H7 (cell line): ENCODE measurements around the gene ENTHD1. TPM values are rescaled to one million over a fixed set of nuclear protein-coding genes. Genes with fewer than 3 reads are reported as not detected.
"Not testable (repeated sequence)": the region's sequence is repeated elsewhere in the genome, so short reads cannot be mapped to it uniquely, and the experiment has no call there.

Experiments used
- DNase-seq: peaks from one replicate; pipeline ENCODE4 v3.0.0; 2012
- H3K27me3 ChIP-seq: 2 replicates; pipeline ENCODE4 v1.6.0; 2011; ENCODE audit warnings: mild to moderate bottlenecking, low read length; ENCODE audit not compliant: control insufficient read depth, insufficient read depth
- H3K36me3 ChIP-seq: replicated peaks from 2 replicates; pipeline ENCODE4 v1.5.1; 2011; ENCODE audit warnings: low read length; ENCODE audit not compliant: control insufficient read depth, insufficient read depth
- H3K4me3 ChIP-seq: 2 replicates; pipeline ENCODE4 v1.5.1; 2011; ENCODE audit warnings: low read depth, mild to moderate bottlenecking, control low read depth, low read length, moderate library complexity; ENCODE audit not compliant: insufficient read depth
- total RNA-seq: library from RNA; depleted of rRNA; stranded (reverse); fragments of >200 nt; shearing (Covaris generic); gene quantifications from 2 replicates; pipeline ENCODE4 v1.2.3, GENCODE V29; 2014

Gene ENTHD1
- total RNA-seq, 1 experiment from 2014 or later = not detected

- Histone ChIP-seq H3K4me3 (no peak overlapping the region), H3K27me3 (no peaks in the 10 kb centered on the region), H3K36me3 (no peaks in the 10 kb centered on the region)
- DNase-seq = no peak
Measured at GRCh38 chr22:39868741-39869140, 24.8 kb downstream of the ENTHD1 start.

GRCh38 chr22:39859903-39860588, 33.5 kb downstream of the ENTHD1 start:
- Histone ChIP-seq H3K4me3 (no peak overlapping the region), H3K27me3 (no peaks in the 10 kb centered on the region)
- DNase-seq = no peak

GRCh38 chr22:39856588-39856987, 37.0 kb downstream of the ENTHD1 start:
- no peak for DNase-seq
- Histone ChIP-seq H3K27me3 (no peaks in the 10 kb centered on the region), H3K4me3 (no peak overlapping the region), H3K36me3 (no peaks in the 10 kb centered on the region)

More at GRCh38 chr22:39859903-39860588, 33.5 kb downstream of the ENTHD1 start:
- no peaks in the 10 kb centered on the region for H3K36me3 ChIP-seq

GRCh38 chr22:39852799-39853198, 40.8 kb downstream of the ENTHD1 start:
- DNase-seq = no peak
- H3K27me3 ChIP-seq = no peaks in the 10 kb centered on the region
- no peak overlapping the region for H3K4me3 ChIP-seq
- H3K36me3 ChIP-seq = no peaks in the 10 kb centered on the region

- Histone ChIP-seq H3K36me3 (no peaks in the 10 kb centered on the region), H3K4me3 (no peak overlapping the region), H3K27me3 (no peaks in the 10 kb centered on the region)
- DNase-seq = no peak
Measured at GRCh38 chr22:39851606-39852315, 41.8 kb downstream of the ENTHD1 start.

- Histone ChIP-seq H3K27me3 (no peaks in the 10 kb centered on the region), H3K4me3 (no peak overlapping the region), H3K36me3 (no peaks in the 10 kb centered on the region)
- DNase-seq = no peak
Measured at GRCh38 chr22:39847477-39847876, 46.1 kb downstream of the ENTHD1 start.

GRCh38 chr22:39846539-39846938, 47.0 kb downstream of the ENTHD1 start:
- not testable (repeated sequence) for H3K4me3 ChIP-seq, DNase-seq, H3K27me3 ChIP-seq, H3K36me3 ChIP-seq

- H3K36me3 ChIP-seq = no peaks in the 10 kb centered on the region
- DNase-seq = no peak
- no peak overlapping the region for H3K4me3 ChIP-seq
- no peaks in the 10 kb centered on the region for H3K27me3 ChIP-seq
Measured at GRCh38 chr22:39845529-39845928, 48.0 kb downstream of the ENTHD1 start.

GRCh38 chr22:39839917-39840510, 53.5 kb downstream of the ENTHD1 start:
- DNase-seq = no peak
- no peaks in the 10 kb centered on the region for H3K27me3 ChIP-seq
- no peak overlapping the region for H3K4me3 ChIP-seq
- no peaks in the 10 kb centered on the region for H3K36me3 ChIP-seq

- H3K27me3 ChIP-seq = no peaks in the 10 kb centered on the region
Measured at GRCh38 chr22:39839204-39839603, 54.4 kb downstream of the ENTHD1 start.

GRCh38 chr22:39833610-39834009, 60.0 kb downstream of the ENTHD1 start:
- no peaks in the 10 kb centered on the region for H3K27me3 ChIP-seq
- H3K4me3 ChIP-seq = no peak overlapping the region
- no peaks in the 10 kb centered on the region for H3K36me3 ChIP-seq
- DNase-seq = no peak

More at GRCh38 chr22:39839204-39839603, 54.4 kb downstream of the ENTHD1 start:
- Histone ChIP-seq H3K36me3 (no peaks in the 10 kb centered on the region), H3K4me3 (no peak overlapping the region)
- no peak for DNase-seq

GRCh38 chr22:39833093-39833492, 60.5 kb downstream of the ENTHD1 start:
- no peaks in the 10 kb centered on the region for H3K27me3 ChIP-seq
- H3K36me3 ChIP-seq = no peaks in the 10 kb centered on the region
- DNase-seq = no peak
- no peak overlapping the region for H3K4me3 ChIP-seq

- Histone ChIP-seq H3K4me3 (no peak overlapping the region), H3K27me3 (no peaks in the 10 kb centered on the region), H3K36me3 (no peaks in the 10 kb centered on the region)
- no peak for DNase-seq
Measured at GRCh38 chr22:39832627-39833074, 60.9 kb downstream of the ENTHD1 start.

GRCh38 chr22:39825661-39826102, 67.9 kb downstream of the ENTHD1 start:
- H3K36me3 ChIP-seq = no peaks in the 10 kb centered on the region
- H3K27me3 ChIP-seq = no peaks in the 10 kb centered on the region
- DNase-seq = no peak

GRCh38 chr22:39821008-39821407, 72.6 kb downstream of the ENTHD1 start:
- Histone ChIP-seq H3K27me3 (no peaks in the 10 kb centered on the region; the same call in 1 of the 2 replicates), H3K4me3 (no peak overlapping the region), H3K36me3 (no peaks in the 10 kb centered on the region)
- no peak for DNase-seq

More at GRCh38 chr22:39825661-39826102, 67.9 kb downstream of the ENTHD1 start:
- H3K4me3 ChIP-seq = no peak overlapping the region
